Suprapubic skin (tissue), 4 donors: ENCODE data around the gene C16orf95. TPM values are rescaled to one million over a fixed set of nuclear protein-coding genes. Genes with fewer than 3 reads are reported as not detected.

Experiments
- DNase-seq, 2 donors: peaks; one replicate each; pipeline ENCODE4 v3.0.0-alpha.2; 2019; ENCODE audit warnings: low spot score in 2 of 2
- H3K27ac ChIP-seq: fragments of 200-600 bp; sonication (generic); one replicate; pipeline ENCODE4 v1.5.1; 2019
- H3K27me3 ChIP-seq: fragments of 200-600 bp; sonication (generic); one replicate; pipeline ENCODE4 v1.5.1; 2019
- H3K36me3 ChIP-seq: fragments of 200-600 bp; sonication (generic); one replicate; pipeline ENCODE4 v1.5.1; 2019
- H3K4me1 ChIP-seq: fragments of 200-600 bp; sonication (generic); one replicate; pipeline ENCODE4 v1.5.1; 2019
- H3K4me3 ChIP-seq: fragments of 200-600 bp; sonication (generic); one replicate; pipeline ENCODE4 v1.5.1; 2019; ENCODE audit warnings: mild to moderate bottlenecking
- H3K9me3 ChIP-seq: fragments of 200-600 bp; sonication (generic); one replicate; pipeline ENCODE4 v1.5.1; 2019
- EP300 ChIP-seq: sonication (generic); formaldehyde crosslinking; IDR thresholded peaks from one replicate; pipeline ENCODE4 v1.6.1; 2017; ENCODE audit warnings: antibody characterized with exemption
- POLR2A ChIP-seq, 2 donors: fragments of 450-650 bp; IDR thresholded peaks; one replicate each; pipeline ENCODE4 v1.6.1; 2017; ENCODE audit warnings: antibody characterized with exemption in 2 of 2, mild to moderate bottlenecking in 2 of 2, moderate library complexity in 2 of 2
- POLR2AphosphoS5 ChIP-seq, 3 donors: sonication (generic); formaldehyde crosslinking; IDR thresholded peaks; one replicate each; pipeline ENCODE4 v1.6.1; 2017; ENCODE audit warnings: antibody characterized with exemption in 3 of 3
- WGBS: methylation state at CpG from one replicate; pipeline ENCODE4 v1.1.5; 2018; 5-methylcytosine and 5-hydroxymethylcytosine counted together
- total RNA-seq, 4 donors: library from RNA; depleted of rRNA; stranded (reverse); fragments of >200 nt; gene quantifications; one replicate each; pipeline ENCODE4 v1.1.0, GENCODE V29; 2016
- TF ChIP-seq, protein P1 (sequence below), 2 donors: fragments of 200-600 bp in 1 of 2; fragments of 450-650 bp in 1 of 2; sonication (generic) in 1 of 2; IDR thresholded peaks; one replicate each; pipeline ENCODE4 v1.5.1; 2016 to 2019; ENCODE audit warnings: antibody characterized with exemption in 2 of 2, mild to moderate bottlenecking in 1 of 2, moderate library complexity in 1 of 2

The C16orf95 gene
- total RNA-seq, 4 donors from 2014 or later: 17.5 TPM; not detected in 3

DNA sequence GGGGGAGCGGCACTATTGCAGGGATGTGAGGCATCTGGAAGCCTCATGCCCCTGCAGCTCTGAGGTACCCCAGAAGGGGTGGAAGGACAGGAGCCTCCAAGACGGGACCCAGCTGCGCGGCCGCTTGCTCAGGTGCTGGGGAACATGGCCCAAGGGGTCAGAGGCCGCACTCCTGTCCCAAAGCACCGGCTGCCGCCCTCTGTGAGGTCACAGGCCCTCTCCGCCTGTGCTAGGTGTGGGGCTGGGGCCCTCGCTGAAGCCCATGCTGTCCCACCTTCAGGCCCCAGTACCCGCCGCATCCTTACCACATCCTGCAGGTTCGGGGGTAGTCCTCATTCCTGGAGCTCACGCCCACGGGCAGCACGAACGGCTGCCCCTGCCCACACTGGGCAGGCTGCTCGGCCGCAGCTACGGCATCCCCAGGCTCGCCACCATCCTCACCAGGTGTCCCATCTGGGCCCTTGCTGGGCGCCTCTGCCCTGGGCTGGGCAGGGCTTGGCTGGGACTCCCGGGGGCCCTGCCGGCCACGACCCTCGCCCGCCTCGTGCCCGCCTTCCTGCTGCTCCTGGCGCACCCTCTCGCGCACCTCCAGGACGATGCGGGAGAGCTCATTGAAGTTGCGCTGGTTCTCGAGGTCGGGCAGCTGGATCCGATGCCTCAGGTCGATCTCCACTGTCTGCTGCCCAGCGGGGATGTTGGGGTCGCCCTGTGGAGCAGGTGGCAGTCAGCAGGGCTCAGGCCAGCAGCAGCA, 16.6 kb upstream of the C16orf95 start:
- Histone ChIP-seq H3K36me3 (peaks cover 85% of the 10 kb centered on the region), H3K27me3 (no peaks in the 10 kb centered on the region), H3K4me3 (no peak overlapping the region), H3K4me1 (no peaks in the 10 kb centered on the region), H3K9me3 (no peaks in the 10 kb centered on the region), H3K27ac (no peak overlapping the region)
- 97% methylated on average over 32 of the region's 41 CpGs for WGBS
- no peak for TF ChIP-seq EP300
- DNase-seq: no peak

GRCh38 chr16:87333101-87333500, 15.9 kb upstream of the C16orf95 start:
- Histone ChIP-seq H3K4me1 (no peaks in the 10 kb centered on the region), H3K9me3 (no peaks in the 10 kb centered on the region), H3K36me3 (peaks cover 85% of the 10 kb centered on the region), H3K27ac (no peak overlapping the region), H3K4me3 (no peak overlapping the region), H3K27me3 (no peaks in the 10 kb centered on the region)
- 87% methylated on average over 15 of the region's 15 CpGs for WGBS
- TF ChIP-seq, protein P1, sequence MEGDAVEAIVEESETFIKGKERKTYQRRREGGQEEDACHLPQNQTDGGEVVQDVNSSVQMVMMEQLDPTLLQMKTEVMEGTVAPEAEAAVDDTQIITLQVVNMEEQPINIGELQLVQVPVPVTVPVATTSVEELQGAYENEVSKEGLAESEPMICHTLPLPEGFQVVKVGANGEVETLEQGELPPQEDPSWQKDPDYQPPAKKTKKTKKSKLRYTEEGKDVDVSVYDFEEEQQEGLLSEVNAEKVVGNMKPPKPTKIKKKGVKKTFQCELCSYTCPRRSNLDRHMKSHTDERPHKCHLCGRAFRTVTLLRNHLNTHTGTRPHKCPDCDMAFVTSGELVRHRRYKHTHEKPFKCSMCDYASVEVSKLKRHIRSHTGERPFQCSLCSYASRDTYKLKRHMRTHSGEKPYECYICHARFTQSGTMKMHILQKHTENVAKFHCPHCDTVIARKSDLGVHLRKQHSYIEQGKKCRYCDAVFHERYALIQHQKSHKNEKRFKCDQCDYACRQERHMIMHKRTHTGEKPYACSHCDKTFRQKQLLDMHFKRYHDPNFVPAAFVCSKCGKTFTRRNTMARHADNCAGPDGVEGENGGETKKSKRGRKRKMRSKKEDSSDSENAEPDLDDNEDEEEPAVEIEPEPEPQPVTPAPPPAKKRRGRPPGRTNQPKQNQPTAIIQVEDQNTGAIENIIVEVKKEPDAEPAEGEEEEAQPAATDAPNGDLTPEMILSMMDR (IDR thresholded peaks at IDR 0.05): no peak
- no peak for TF ChIP-seq POLR2A (IDR thresholded peaks at IDR 0.05)
- TF ChIP-seq POLR2AphosphoS5 (IDR thresholded peaks at IDR 0.05): no peak
- no peak for TF ChIP-seq EP300
- DNase-seq: no peak

GRCh38 chr16:87332150-87332549, 15.0 kb upstream of the C16orf95 start:
- H3K27me3 ChIP-seq: no peaks in the 10 kb centered on the region
- no peak for DNase-seq
- peaks cover 90% of the 10 kb centered on the region for H3K36me3 ChIP-seq
- no peak overlapping the region for H3K27ac ChIP-seq
- WGBS: 84% methylated on average over 8 of the region's 10 CpGs
- TF ChIP-seq POLR2AphosphoS5 (IDR thresholded peaks at IDR 0.05) (no peak), POLR2A (IDR thresholded peaks at IDR 0.05) (no peak), EP300 (no peak)
- TF ChIP-seq, protein P1 (IDR thresholded peaks at IDR 0.05): no peak
- H3K4me1 ChIP-seq: peaks cover under 1% of the 10 kb centered on the region
- no peaks in the 10 kb centered on the region for H3K9me3 ChIP-seq
- H3K4me3 ChIP-seq: no peak overlapping the region

- H3K27ac ChIP-seq: no peak overlapping the region
- no peaks in the 10 kb centered on the region for H3K9me3 ChIP-seq
- peaks cover 92% of the 10 kb centered on the region for H3K36me3 ChIP-seq
- peaks cover 8% of the 10 kb centered on the region for H3K4me1 ChIP-seq
- TF ChIP-seq EP300: no peak
- TF ChIP-seq POLR2A (IDR thresholded peaks at IDR 0.05): no peak
- TF ChIP-seq POLR2AphosphoS5 (IDR thresholded peaks at IDR 0.05): no peak
- TF ChIP-seq, protein P1 (IDR thresholded peaks at IDR 0.05): no peak
- no peaks in the 10 kb centered on the region for H3K27me3 ChIP-seq
- WGBS: 90% methylated on average over 28 of the region's 31 CpGs
- no peak overlapping the region for H3K4me3 ChIP-seq
- DNase-seq: no peak
Observed at GRCh38 chr16:87331241-87331801, 14.1 kb upstream of the C16orf95 start.

GRCh38 chr16:87330646-87331045, 13.5 kb upstream of the C16orf95 start:
- 85% methylated on average over 15 of the region's 15 CpGs for WGBS
- H3K4me3 ChIP-seq: no peak overlapping the region
- TF ChIP-seq POLR2A (IDR thresholded peaks at IDR 0.05) (no peak), EP300 (no peak), POLR2AphosphoS5 (IDR thresholded peaks at IDR 0.05) (no peak)
- TF ChIP-seq, protein P1 (IDR thresholded peaks at IDR 0.05): no peak
- no peak for DNase-seq
- no peaks in the 10 kb centered on the region for H3K9me3 ChIP-seq
- no peaks in the 10 kb centered on the region for H3K27me3 ChIP-seq
- peaks cover 85% of the 10 kb centered on the region for H3K36me3 ChIP-seq
- no peak overlapping the region for H3K27ac ChIP-seq
- H3K4me1 ChIP-seq: peaks cover 14% of the 10 kb centered on the region
